ENCODE results near the gene USP10. TPM values are rescaled to one million over a fixed set of nuclear protein-coding genes. Genes with fewer than 3 reads are reported as not detected.

USP10 gene
- total and polyA plus RNA-seq, 3 donors from 2014 or later: 53.6 to 108 (median 101) TPM

- no peaks in the 10 kb centered on the region for H3K4me1 ChIP-seq
- no peaks in the 10 kb centered on the region for H3K27me3 ChIP-seq
- intact Hi-C loops (cut with DNase I; ENCODE audit: low total_unique reads): no loop called here
- H3K27ac ChIP-seq: no peak overlapping the region
- no peaks in the 10 kb centered on the region for H3K9me3 ChIP-seq
- no peak for TF ChIP-seq CTCF (IDR thresholded peaks at IDR 0.05)
- TF ChIP-seq POLR2A (IDR thresholded peaks at IDR 0.05): no peak
- 87 to 92% methylated on average over 11 of the region's 11 CpGs for WGBS, 2 donors
- no peaks in the 10 kb centered on the region for H3K36me3 ChIP-seq (ENCODE audit: low read depth, missing control alignments)
- DNase-seq: no peak
- H3K4me3 ChIP-seq: no peak overlapping the region
These were observed 80.3 kb downstream of the USP10 start for GRCh38 chr16:84780063-84780462.

DNA sequence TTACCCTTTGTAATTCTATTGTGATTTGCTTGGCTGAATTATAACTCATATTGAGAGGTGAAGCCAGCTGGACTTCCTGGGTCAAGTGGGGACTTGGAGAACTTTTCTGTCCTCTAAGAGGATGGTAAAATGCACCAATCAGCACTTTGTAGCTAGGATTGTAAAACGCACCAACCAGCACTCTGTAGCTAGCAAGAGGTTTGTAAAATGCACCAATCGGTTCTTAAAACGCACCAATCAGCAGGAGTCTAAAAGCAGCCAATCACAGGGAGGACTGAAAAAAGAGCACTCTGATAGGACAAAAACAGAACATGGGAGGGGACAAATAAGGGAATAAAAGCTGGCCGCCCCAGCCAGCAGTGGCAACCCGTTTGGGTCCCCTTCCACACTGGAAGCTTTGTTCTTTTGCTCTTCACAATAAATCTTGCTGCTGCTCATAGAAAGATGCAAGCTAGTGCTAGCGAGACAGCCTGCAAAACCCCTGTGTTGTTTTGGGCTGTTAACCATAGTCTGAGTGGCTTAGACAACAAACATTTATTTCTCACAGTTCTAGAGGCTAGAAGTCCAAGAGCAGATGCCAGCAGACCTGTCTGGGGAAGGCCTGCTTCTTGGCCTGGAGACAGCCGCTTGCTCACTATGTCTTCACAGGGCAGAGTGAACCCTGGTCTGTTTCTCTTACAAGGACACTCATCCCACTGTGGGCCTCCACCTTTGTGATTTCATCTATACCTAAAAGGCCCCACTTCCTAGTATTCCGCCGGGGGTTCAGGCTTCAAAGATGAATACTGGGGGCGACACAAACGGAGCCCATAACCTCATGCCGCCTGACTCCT lies 81.0 kb downstream of the USP10 start:
- peak; percentile 45 for DNase-seq
- intact Hi-C loops (cut with DNase I; ENCODE audit: low total_unique reads): no loop called here
- TF ChIP-seq POLR2A (IDR thresholded peaks at IDR 0.05) (no peak), CTCF (IDR thresholded peaks at IDR 0.05) (no peak)

GRCh38 chr16:84782846-84783245 lies 83.0 kb downstream of the USP10 start:
- no peak for DNase-seq
- Histone ChIP-seq H3K27ac (no peak overlapping the region), H3K4me1 (peaks cover 4% of the 10 kb centered on the region), H3K36me3 (ENCODE audit: low read depth, missing control alignments) (no peaks in the 10 kb centered on the region), H3K4me3 (no peak overlapping the region), H3K27me3 (no peaks in the 10 kb centered on the region), H3K9me3 (no peaks in the 10 kb centered on the region)
- 66 to 69% methylated on average over 2 of the region's 2 CpGs for WGBS, 2 donors
- TF ChIP-seq CTCF (IDR thresholded peaks at IDR 0.05) (no peak), POLR2A (IDR thresholded peaks at IDR 0.05) (no peak)
- intact Hi-C loops (cut with DNase I; ENCODE audit: low total_unique reads): no loop called here

More for the DNA sequence above, 81.0 kb downstream of the USP10 start:
- Histone ChIP-seq H3K9me3 (no peaks in the 10 kb centered on the region), H3K27me3 (no peaks in the 10 kb centered on the region), H3K36me3 (ENCODE audit: low read depth, missing control alignments) (no peaks in the 10 kb centered on the region), H3K4me3 (no peak overlapping the region), H3K27ac (no peak overlapping the region), H3K4me1 (no peaks in the 10 kb centered on the region)
- WGBS, 2 donors: 62 to 70% methylated on average over 12 of the region's 12 CpGs

DNA sequence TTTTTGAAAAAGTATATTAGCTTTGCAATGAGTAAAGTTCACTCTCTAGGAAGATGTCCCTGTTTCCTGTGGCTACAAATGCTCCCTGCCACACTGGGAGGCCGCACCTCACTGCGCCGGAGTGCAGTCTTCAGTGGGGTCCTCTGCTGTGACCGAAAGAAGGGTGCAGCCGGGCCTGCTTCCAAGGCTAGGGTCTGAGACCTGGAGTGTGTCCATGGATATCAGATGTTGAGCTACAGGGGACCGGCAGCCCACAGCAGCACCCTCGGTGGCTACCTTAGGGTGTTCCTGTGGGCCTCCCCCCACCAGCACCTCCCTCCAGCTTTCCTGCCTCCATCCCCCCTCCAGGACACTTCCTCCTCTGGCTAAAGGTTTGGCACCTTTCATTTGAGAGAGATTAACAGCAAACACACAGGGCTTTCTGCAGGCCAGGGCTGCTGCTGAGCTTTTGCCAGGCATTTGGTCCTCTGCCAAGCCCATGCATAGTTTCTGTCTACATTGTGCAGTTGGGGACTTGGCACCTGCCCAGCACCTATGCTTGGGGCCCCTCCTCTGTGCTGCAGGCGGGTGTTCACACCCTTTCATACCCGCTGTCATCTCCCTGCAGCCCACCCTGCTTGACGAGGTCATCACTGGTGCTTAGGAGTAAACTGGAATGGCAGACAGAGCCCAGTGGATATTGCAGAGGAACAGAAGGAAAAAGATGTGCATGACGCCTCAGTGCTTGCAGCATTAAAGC lies 86.2 kb downstream of the USP10 start:
- H3K27ac ChIP-seq: no peak overlapping the region
- intact Hi-C loops (cut with DNase I; ENCODE audit: low total_unique reads): no loop called here
- 54 to 66% methylated on average over 8 to 11 of the region's 11 CpGs for WGBS, 2 donors

More for the DNA sequence above, 86.2 kb downstream of the USP10 start:
- DNase-seq: no peak
- TF ChIP-seq CTCF (IDR thresholded peaks at IDR 0.05) (no peak), POLR2A (IDR thresholded peaks at IDR 0.05) (no peak)
- Histone ChIP-seq H3K9me3 (no peaks in the 10 kb centered on the region), H3K36me3 (ENCODE audit: low read depth, missing control alignments) (no peaks in the 10 kb centered on the region), H3K4me1 (peaks cover 4% of the 10 kb centered on the region), H3K27me3 (no peaks in the 10 kb centered on the region), H3K4me3 (no peak overlapping the region)
